Hepatocyte (in vitro differentiated cells): Measurements from ENCODE around the gene PIKFYVE. TPM values are rescaled to one million over a fixed set of nuclear protein-coding genes. Genes with fewer than 3 reads are reported as not detected.

Experiments
- DNase-seq: peaks from one replicate; pipeline ENCODE4 v3.0.0-alpha.2; 2016; ENCODE audit warnings: low spot score
- H2AFZ ChIP-seq: fragments of 200-600 bp; sonication (generic); 2 replicates; pipeline ENCODE4 v1.6.0; 2016; ENCODE audit warnings: antibody characterized with exemption, mild to moderate bottlenecking
- H3K27ac ChIP-seq: fragments of 200-600 bp; sonication (generic); 2 replicates; pipeline ENCODE4 v1.5.1; 2016; ENCODE audit warnings: mild to moderate bottlenecking
- H3K27me3 ChIP-seq: fragments of 200-600 bp; sonication (generic); 2 replicates; pipeline ENCODE4 v1.6.1; 2016
- H3K36me3 ChIP-seq: fragments of 200-600 bp; sonication (generic); replicated peaks from 2 replicates; pipeline ENCODE4 v1.5.1; 2016; ENCODE audit warnings: low read depth; ENCODE audit not compliant: insufficient read depth
- H3K4me1 ChIP-seq: fragments of 200-600 bp; sonication (generic); 2 replicates; pipeline ENCODE4 v1.5.1; 2016; ENCODE audit warnings: mild to moderate bottlenecking, moderate library complexity; ENCODE audit not compliant: insufficient read depth
- H3K4me2 ChIP-seq: fragments of 200-600 bp; sonication (generic); 2 replicates; pipeline ENCODE4 v1.6.0; 2016
- H3K4me3 ChIP-seq: fragments of 200-600 bp; sonication (generic); 2 replicates; pipeline ENCODE4 v1.5.1; 2016; ENCODE audit warnings: mild to moderate bottlenecking
- H3K79me2 ChIP-seq: fragments of 200-600 bp; sonication (generic); 2 replicates; pipeline ENCODE4 v1.6.0; 2017; ENCODE audit warnings: mild to moderate bottlenecking
- H3K9me2 ChIP-seq: fragments of 200-600 bp; sonication (generic); replicated peaks from 2 replicates; pipeline ENCODE4 v1.6.0; 2017; ENCODE audit warnings: mild to moderate bottlenecking; ENCODE audit not compliant: insufficient read depth
- H3K9me3 ChIP-seq: fragments of 200-600 bp; sonication (generic); 2 replicates; pipeline ENCODE4 v1.5.1; 2016; ENCODE audit warnings: low read depth, mild to moderate bottlenecking
- H4K20me1 ChIP-seq: fragments of 200-600 bp; sonication (generic); 2 replicates; pipeline ENCODE4 v1.6.0; 2016; ENCODE audit warnings: mild to moderate bottlenecking; ENCODE audit not compliant: insufficient read depth, poor library complexity, severe bottlenecking
- CTCF ChIP-seq: fragments of 200-600 bp; sonication (generic); IDR thresholded peaks from 2 replicates; pipeline ENCODE4 v1.5.1; 2016; ENCODE audit warnings: antibody characterized with exemption, mild to moderate bottlenecking; ENCODE audit not compliant: poor library complexity
- EZH2 ChIP-seq: fragments of 200-600 bp; sonication (generic); IDR thresholded peaks from 2 replicates; pipeline ENCODE4 v1.6.1; 2016; ENCODE audit warnings: antibody characterized with exemption, mild to moderate bottlenecking, borderline replicate concordance
- EZH2phosphoT487 ChIP-seq: fragments of 200-600 bp; sonication (generic); IDR thresholded peaks from one replicate; pipeline ENCODE4 v1.6.1; 2018; ENCODE audit warnings: antibody characterized with exemption, mild to moderate bottlenecking, low read depth, moderate library complexity; ENCODE audit not compliant: unreplicated experiment, severe bottlenecking
- WGBS: methylation state at CpG from one replicate; pipeline ENCODE4 v1.1.6; 2016; ENCODE audit warnings: low lambda C conversion rate; ENCODE audit errors: missing lambda C conversion rate; 5-methylcytosine and 5-hydroxymethylcytosine counted together
- polyA plus RNA-seq: library from polyadenylated mRNA; unstranded; fragments of >200 nt; fragmentation: Nextera tagmentation; extraction: Ambion mirVana; gene quantifications from 2 replicates; pipeline ENCODE4 v1.2.1, GENCODE V29; 2016
- total RNA-seq: library from RNA; depleted of rRNA; stranded (reverse); fragments of >200 nt; gene quantifications from 2 replicates; pipeline ENCODE4 v1.2.3, GENCODE V29; 2014

The PIKFYVE gene
- total and polyA plus RNA-seq, 2 experiments from 2014 or later, result 6.1 to 30.3 TPM

- Histone ChIP-seq H3K4me3 (no peak overlapping the region), H3K9me3 (no peaks in the 10 kb centered on the region), H3K36me3 (peaks cover 4% of the 10 kb centered on the region), H3K9me2 (no peaks in the 10 kb centered on the region), H3K79me2 (no peaks in the 10 kb centered on the region), H2AFZ (no peak overlapping the region), H3K4me1 (no peaks in the 10 kb centered on the region), H3K27me3 (no peaks in the 10 kb centered on the region), H4K20me1 (no peaks in the 10 kb centered on the region), H3K4me2 (no peak overlapping the region), H3K27ac (no peak overlapping the region)
- TF ChIP-seq CTCF, result no peak
- DNase-seq, result no peak
- WGBS, result 96% methylated on average over 8 of the region's 8 CpGs
Measured at GRCh38 chr2:208315081-208315788, 49.2 kb downstream of the PIKFYVE start.

GRCh38 chr2:208318127-208318526 is 52.1 kb downstream of the PIKFYVE start:
- H3K36me3 ChIP-seq, result peaks cover 4% of the 10 kb centered on the region
- TF ChIP-seq EZH2 (no peak), CTCF (no peak), EZH2phosphoT487 (no peak)
- H3K79me2 ChIP-seq, result no peaks in the 10 kb centered on the region
- no peaks in the 10 kb centered on the region for H3K9me2 ChIP-seq
- H3K27me3 ChIP-seq, result no peaks in the 10 kb centered on the region
- H3K9me3 ChIP-seq, result no peaks in the 10 kb centered on the region
- H2AFZ ChIP-seq, result no peak overlapping the region
- DNase-seq, result no peak
- no peak overlapping the region for H3K4me3 ChIP-seq
- H3K27ac ChIP-seq, result no peak overlapping the region
- no peaks in the 10 kb centered on the region for H4K20me1 ChIP-seq
- H3K4me2 ChIP-seq, result no peak overlapping the region
- WGBS, result 77% methylated on average over 2 of the region's 2 CpGs
- no peaks in the 10 kb centered on the region for H3K4me1 ChIP-seq

- WGBS, result 79% methylated on average over 2 of the region's 2 CpGs
Measured at GRCh38 chr2:208319391-208319790, 53.3 kb downstream of the PIKFYVE start.

More at GRCh38 chr2:208319391-208319790, 53.3 kb downstream of the PIKFYVE start:
- no peaks in the 10 kb centered on the region for H4K20me1 ChIP-seq
- H3K27ac ChIP-seq, result no peak overlapping the region
- H2AFZ ChIP-seq, result no peak overlapping the region
- no peak overlapping the region for H3K4me3 ChIP-seq
- no peaks in the 10 kb centered on the region for H3K79me2 ChIP-seq
- H3K9me3 ChIP-seq, result no peaks in the 10 kb centered on the region
- TF ChIP-seq EZH2phosphoT487, result no peak
- no peak for TF ChIP-seq EZH2
- TF ChIP-seq CTCF, result no peak
- DNase-seq, result no peak
- H3K9me2 ChIP-seq, result no peaks in the 10 kb centered on the region
- H3K27me3 ChIP-seq, result no peaks in the 10 kb centered on the region
- H3K36me3 ChIP-seq, result peaks cover 4% of the 10 kb centered on the region
- no peaks in the 10 kb centered on the region for H3K4me1 ChIP-seq
- H3K4me2 ChIP-seq, result no peak overlapping the region
